GM18858 (cell line): ENCODE results near the gene CCDC90B.
"Not testable (repeated sequence)": the region's sequence is repeated elsewhere in the genome, so short reads cannot be mapped to it uniquely, and the experiment has no call there.

ENCODE experiments used
- ATAC-seq: cut with Tn5 transposase; IDR thresholded peaks from one replicate; pipeline ENCODE4 v1.9.1; 2021; ENCODE audit not compliant: unreplicated experiment

CCDC90B gene, protein sequence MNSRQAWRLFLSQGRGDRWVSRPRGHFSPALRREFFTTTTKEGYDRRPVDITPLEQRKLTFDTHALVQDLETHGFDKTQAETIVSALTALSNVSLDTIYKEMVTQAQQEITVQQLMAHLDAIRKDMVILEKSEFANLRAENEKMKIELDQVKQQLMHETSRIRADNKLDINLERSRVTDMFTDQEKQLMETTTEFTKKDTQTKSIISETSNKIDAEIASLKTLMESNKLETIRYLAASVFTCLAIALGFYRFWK

GRCh38 chr11:83285771-83286528 lies at the start of gene CCDC90B:
Gene CCDC90B, minus strand, starts transcription at chr11:83286367. Its CDS starts 395 bp downstream, at chr11:83285972.
- peak; percentile 78 for ATAC-seq

- no peak for ATAC-seq
Measured at GRCh38 chr11:83335446-83336070, 49.4 kb upstream of the CCDC90B start.

- ATAC-seq = no peak
Measured at GRCh38 chr11:83330303-83330702, 44.1 kb upstream of the CCDC90B start.

- no peak for ATAC-seq
Measured at GRCh38 chr11:83326326-83326725, 40.2 kb upstream of the CCDC90B start.

- ATAC-seq = no peak
Measured at GRCh38 chr11:83319346-83319745, 33.2 kb upstream of the CCDC90B start.

DNA sequence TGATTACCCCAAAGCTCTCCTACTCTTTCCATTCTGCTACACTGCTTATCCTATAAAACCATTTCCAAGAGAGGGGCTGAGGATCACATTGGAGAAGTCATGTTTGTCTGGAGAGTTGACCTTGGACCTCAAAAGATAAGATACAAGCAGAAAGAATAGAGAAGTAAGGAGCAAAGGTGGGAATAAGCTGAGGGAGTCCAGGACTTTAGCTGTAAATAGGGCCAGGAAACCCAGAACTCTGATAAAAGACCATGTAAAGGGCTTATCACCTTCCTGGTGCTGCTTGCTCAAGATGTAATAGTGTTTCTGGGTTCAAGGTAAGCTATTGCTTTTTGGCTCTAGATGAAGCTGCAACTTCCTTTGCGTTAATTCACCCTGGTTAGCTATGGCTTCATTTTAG lies 32.8 kb upstream of the CCDC90B start:
- no peak for ATAC-seq

DNA sequence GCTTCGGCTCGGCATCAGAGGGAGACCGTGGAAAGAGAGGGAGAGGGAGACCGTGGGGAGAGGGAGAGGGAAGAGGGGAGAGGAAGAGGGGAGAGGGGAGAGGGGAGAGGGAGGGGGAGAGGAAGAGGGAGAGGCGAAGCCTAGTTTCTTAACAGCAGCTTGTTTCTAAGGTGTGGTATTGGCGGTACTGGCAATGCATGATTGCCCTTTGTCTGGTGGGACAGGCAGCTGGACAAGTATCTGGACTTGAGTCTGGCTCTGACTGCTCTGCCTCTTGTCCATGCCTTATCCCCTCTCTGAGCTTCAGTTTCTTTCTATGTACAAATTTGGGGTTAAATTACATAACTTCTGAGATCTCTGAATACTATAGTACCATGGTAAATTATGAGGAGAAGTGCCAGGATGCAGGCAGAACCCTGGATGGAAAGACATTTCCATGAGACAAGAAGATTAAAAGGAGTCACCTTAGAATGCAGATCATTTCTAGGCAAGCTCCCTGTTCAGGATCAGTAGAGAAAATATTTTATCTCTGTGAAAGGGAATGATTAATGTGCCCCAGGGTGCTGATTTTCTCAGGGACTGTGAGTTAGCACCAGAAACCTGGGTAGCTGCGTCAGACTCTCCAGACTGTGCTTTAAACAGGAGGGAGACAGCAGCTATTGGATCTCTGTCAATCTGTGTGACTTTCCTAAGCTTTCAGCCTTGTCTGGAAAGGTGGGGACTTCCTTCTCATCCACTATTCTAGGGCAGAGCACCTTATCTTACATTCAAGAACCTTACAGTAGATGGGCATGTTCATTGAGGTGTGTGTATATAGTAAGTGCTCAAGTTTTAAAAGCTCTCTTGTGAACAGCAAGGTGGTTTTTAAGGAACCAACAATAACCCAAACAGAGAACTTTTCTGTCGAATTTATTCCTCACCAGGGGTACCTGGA lies 31.9 kb upstream of the CCDC90B start:
- ATAC-seq = no peak

- ATAC-seq = not testable (repeated sequence)
Measured at GRCh38 chr11:83316897-83317268, 30.7 kb upstream of the CCDC90B start.

- ATAC-seq = not testable (repeated sequence)
Measured at GRCh38 chr11:83316143-83316896, 30.2 kb upstream of the CCDC90B start.

DNA sequence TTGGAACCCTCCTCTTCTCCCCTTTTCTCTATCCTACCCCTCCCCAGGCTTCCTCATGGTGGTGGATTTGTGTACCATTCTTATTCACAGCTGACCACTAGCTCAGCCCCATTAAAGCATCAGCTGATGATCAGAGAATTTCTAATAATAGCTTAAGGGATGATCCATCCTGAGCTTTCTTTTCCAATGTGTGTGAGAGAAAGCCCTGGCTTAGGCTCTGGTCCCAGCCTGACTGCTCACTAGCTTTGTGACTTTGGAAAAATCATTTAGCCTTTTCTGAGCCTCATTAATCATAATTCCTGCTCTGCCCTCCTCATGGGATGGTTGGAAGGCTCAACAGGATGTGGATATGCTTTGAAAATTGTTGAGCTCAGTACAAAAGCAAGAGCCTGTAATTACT lies 26.3 kb upstream of the CCDC90B start:
- ATAC-seq = no peak

DNA sequence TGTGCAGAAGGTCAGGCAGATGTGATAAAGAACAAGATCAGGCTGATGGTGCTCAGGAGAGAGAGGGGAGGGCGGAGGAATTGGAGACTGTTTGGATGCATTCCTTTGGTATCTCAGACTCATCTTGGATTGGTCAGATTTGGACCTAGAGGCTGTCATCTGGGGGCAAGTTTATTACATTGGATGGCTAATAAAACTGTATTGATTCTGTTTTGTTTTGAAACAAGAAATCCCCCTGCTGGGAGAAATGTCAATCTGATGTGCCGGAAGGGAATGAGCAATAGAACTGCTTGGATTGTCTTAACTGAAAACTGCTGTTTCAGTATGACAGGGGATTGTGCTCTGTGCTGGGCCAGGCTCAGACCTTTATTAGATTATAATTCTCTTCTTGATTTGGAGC lies 25.5 kb upstream of the CCDC90B start:
- no peak for ATAC-seq

- ATAC-seq = no peak
Measured at GRCh38 chr11:83310718-83311117, 24.6 kb upstream of the CCDC90B start.

- not testable (repeated sequence) for ATAC-seq
Measured at GRCh38 chr11:83308536-83308935, 22.4 kb upstream of the CCDC90B start.

GRCh38 chr11:83306200-83307080 lies 20.3 kb upstream of the CCDC90B start:
- ATAC-seq = no peak

DNA sequence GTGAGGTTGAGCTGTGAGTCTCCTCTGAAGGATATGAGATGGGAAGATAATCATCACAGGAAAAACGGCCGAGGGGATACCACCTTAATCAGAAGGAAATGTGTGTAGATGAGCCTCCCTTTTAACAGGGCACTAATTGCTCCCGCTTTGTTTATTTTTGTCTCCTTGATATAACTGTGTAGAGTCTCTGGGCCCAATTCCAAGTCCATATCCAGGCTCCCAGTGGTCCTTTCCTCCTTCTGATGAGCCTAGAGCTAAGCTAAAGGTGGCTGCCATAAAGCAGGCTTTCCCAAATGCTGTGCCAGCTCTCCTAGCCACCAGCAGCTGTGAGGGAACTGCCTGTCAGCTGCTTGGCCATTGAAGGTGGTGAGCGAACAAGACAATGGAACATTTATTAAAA lies 17.1 kb upstream of the CCDC90B start:
- no peak for ATAC-seq

GRCh38 chr11:83302151-83302550 lies 16.0 kb upstream of the CCDC90B start:
- ATAC-seq = no peak

- no peak for ATAC-seq
Measured at GRCh38 chr11:83299681-83300080, 13.5 kb upstream of the CCDC90B start.

GRCh38 chr11:83294208-83294607 lies 8.0 kb upstream of the CCDC90B start:
- ATAC-seq = no peak

DNA sequence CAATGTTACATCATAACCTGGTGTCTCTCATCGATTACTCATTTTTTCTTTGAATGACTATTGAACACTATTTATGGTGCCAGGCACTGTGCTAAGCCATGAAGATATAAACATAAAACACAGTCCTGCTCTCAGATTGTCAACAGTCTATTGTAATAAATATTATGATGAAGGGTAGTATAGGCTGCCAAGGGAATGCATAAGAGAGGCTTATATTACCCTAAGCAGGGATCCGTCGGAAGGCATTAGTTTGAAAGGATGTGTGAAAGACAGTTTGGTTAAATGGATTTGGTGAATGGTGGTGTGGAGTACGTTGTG lies 7.2 kb upstream of the CCDC90B start:
- ATAC-seq = no peak
